ENCODE data around the gene PFDN1. TPM values are rescaled to one million over a fixed set of nuclear protein-coding genes. Genes with fewer than 3 reads are reported as not detected.

The PFDN1 gene
- total and polyA plus RNA-seq, 9 of the 15 experiments (the other 6 are each of a cell fraction or from before 2014, with no cell fraction given), result 45.5 to 215 (median 78.0) TPM

GRCh38 chr5:140351609-140352334, 48.9 kb upstream of the PFDN1 start (continued):
- no peak for TF ChIP-seq BCLAF1 (IDR thresholded peaks at IDR 0.05; ENCODE audit: borderline replicate concordance in 1 of 2, control insufficient read depth in 1 of 2, low read depth in 2 of 2, low read length in 1 of 2)
- TF ChIP-seq UBTF (IDR thresholded peaks at IDR 0.05; ENCODE audit: borderline replicate concordance in 1 of 2, low read depth in 2 of 2, low read length in 2 of 2), result no peak
- peak; percentile 75 to 88 (median 80) for TF ChIP-seq CTCF (IDR thresholded peaks at IDR 0.05 in 2 of 3, conservative IDR thresholded peaks at IDR 0.05 in 1 of 3; ENCODE audit: insufficient read depth in 2 of 3, low read depth in 1 of 3, low read length in 3 of 3)
- peak; percentile 57 for TF ChIP-seq TEAD4 (IDR thresholded peaks at IDR 0.05; ENCODE audit: low read length)
- no peak for TF ChIP-seq TEAD4 (CRISPR knock-in tag; IDR thresholded peaks at IDR 0.05; ENCODE audit: borderline replicate concordance)
- peak; percentile 77 to 79 for TF ChIP-seq RAD21 (CRISPR knock-in tag; conservative IDR thresholded peaks at IDR 0.05 in 1 of 2, IDR thresholded peaks at IDR 0.05 in 1 of 2)
- TF ChIP-seq GMEB1 (CRISPR knock-in tag; IDR thresholded peaks at IDR 0.05), result 0 out of 2 replicates have a peak, but pooled peaks have one; percentile 22
- no peak for TF ChIP-seq HMGN3 (IDR thresholded peaks at IDR 0.05; ENCODE audit: borderline replicate concordance, extremely low read depth, insufficient read length, low read depth, low read length)
- peak; percentile 17; the same call in 1 of the 2 replicates for TF ChIP-seq SMAD4 (CRISPR knock-in tag; conservative IDR thresholded peaks at IDR 0.05)
- TF ChIP-seq DEAF1 (CRISPR knock-in tag; IDR thresholded peaks at IDR 0.05), result peak; percentile 68
- 0 out of 2 replicates have a peak, but pooled peaks have one; percentile 13 for TF ChIP-seq ATF7 (IDR thresholded peaks at IDR 0.05)
- peak in 1 of 2 experiments; percentile 58; a peak in 1 of 4 replicates for TF ChIP-seq TEAD1 (CRISPR knock-in tag; IDR thresholded peaks at IDR 0.05)
- no peak for TF ChIP-seq GATAD2B (IDR thresholded peaks at IDR 0.05; ENCODE audit: borderline replicate concordance)
- TF ChIP-seq ARID2 (IDR thresholded peaks at IDR 0.05), result peak; percentile 30; the same call in 1 of the 2 replicates

All from K562 (cell line).